ENCODE measurements around the gene ZCWPW1.
"Not testable (repeated sequence)": the region's sequence is repeated elsewhere in the genome, so short reads cannot be mapped to it uniquely, and the experiment has no call there.

ZCWPW1 gene

GRCh38 chr7:100456562-100456961, 28.1 kb upstream of the ZCWPW1 start:
- DNase-seq: no peak

GRCh38 chr7:100455206-100455605, 26.7 kb upstream of the ZCWPW1 start:
- DNase-seq: no peak

- not testable (repeated sequence) for DNase-seq
These were observed 25.4 kb upstream of the ZCWPW1 start for GRCh38 chr7:100453854-100454253.

GRCh38 chr7:100452513-100452912, 24.0 kb upstream of the ZCWPW1 start:
- DNase-seq: no peak

- DNase-seq: no peak
These were observed 20.8 kb upstream of the ZCWPW1 start for GRCh38 chr7:100449190-100449795.

GRCh38 chr7:100447363-100447762, 18.9 kb upstream of the ZCWPW1 start:
- not testable (repeated sequence) for DNase-seq

GRCh38 chr7:100446040-100446439, 17.5 kb upstream of the ZCWPW1 start:
- no peak for DNase-seq

- no peak for DNase-seq
These were observed 16.1 kb upstream of the ZCWPW1 start for GRCh38 chr7:100444311-100445278.

GRCh38 chr7:100443096-100443840, 14.8 kb upstream of the ZCWPW1 start:
- DNase-seq: no peak

GRCh38 chr7:100441641-100442535, 13.4 kb upstream of the ZCWPW1 start:
- no peak for DNase-seq

GRCh38 chr7:100439244-100439643, 10.7 kb upstream of the ZCWPW1 start:
- DNase-seq: not testable (repeated sequence)

- DNase-seq: not testable (repeated sequence)
These were observed 10.2 kb upstream of the ZCWPW1 start for GRCh38 chr7:100438731-100439130.

GRCh38 chr7:100438172-100438571, 9.7 kb upstream of the ZCWPW1 start:
- DNase-seq: no peak

GRCh38 chr7:100437150-100438100, 8.9 kb upstream of the ZCWPW1 start:
- DNase-seq: no peak

- peak; percentile 73 for DNase-seq
These were observed 7.2 kb upstream of the ZCWPW1 start for GRCh38 chr7:100435401-100436304.

- DNase-seq: no peak
These were observed 6.0 kb upstream of the ZCWPW1 start for GRCh38 chr7:100434297-100435144.

- DNase-seq: no peak
These were observed 5.2 kb upstream of the ZCWPW1 start for GRCh38 chr7:100433592-100434296.

GRCh38 chr7:100433276-100433591, 4.7 kb upstream of the ZCWPW1 start:
- no peak for DNase-seq
